Measurements from ENCODE around the gene C14orf180. TPM values are rescaled to one million over a fixed set of nuclear protein-coding genes. Genes with fewer than 3 reads are reported as not detected.

The C14orf180 gene
- polyA plus RNA-seq, 10 donors, result 3.9 to 8.7 (median 5.9) TPM

- DNase-seq, result no peak
These were observed 13.2 kb downstream of the C14orf180 start for GRCh38 chr14:104592785-104593184.

- DNase-seq, result no peak
These were observed 13.7 kb downstream of the C14orf180 start for GRCh38 chr14:104593241-104593701.

- DNase-seq, result no peak
These were observed 14.2 kb downstream of the C14orf180 start for GRCh38 chr14:104593710-104594136.

- DNase-seq, result no peak
These were observed 14.9 kb downstream of the C14orf180 start for GRCh38 chr14:104594310-104595046.

GRCh38 chr14:104595116-104595675 is 15.6 kb downstream of the C14orf180 start:
- DNase-seq, result no peak

GRCh38 chr14:104595911-104596450 is 16.4 kb downstream of the C14orf180 start:
- no peak for DNase-seq

DNA sequence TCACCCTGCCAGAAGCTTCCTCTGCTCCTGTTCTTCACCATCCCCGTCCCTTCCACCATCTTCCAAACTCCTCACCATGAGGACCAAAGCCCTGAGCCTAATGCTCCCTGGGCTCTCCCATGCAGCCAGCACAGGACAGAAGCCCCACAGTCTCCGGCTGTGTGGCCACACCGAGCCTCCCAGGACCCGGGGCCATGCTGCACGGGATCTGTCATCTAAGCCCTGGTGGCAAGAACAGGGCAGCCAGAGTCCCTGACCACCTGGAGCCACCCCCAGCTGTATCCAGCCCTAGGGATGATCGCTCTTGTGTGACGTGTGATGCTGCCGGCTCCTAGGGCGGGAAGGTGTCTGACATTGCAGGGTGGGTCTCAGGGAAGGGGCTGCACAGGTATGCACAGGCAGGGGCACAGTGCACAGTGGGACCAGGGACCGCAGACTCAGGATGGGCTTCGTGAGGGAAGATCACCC is 16.9 kb downstream of the C14orf180 start:
- no peak for DNase-seq

- DNase-seq, result no peak
These were observed 17.4 kb downstream of the C14orf180 start for GRCh38 chr14:104596927-104597351.

GRCh38 chr14:104597576-104597975 is 18.0 kb downstream of the C14orf180 start:
- no peak for DNase-seq

DNA sequence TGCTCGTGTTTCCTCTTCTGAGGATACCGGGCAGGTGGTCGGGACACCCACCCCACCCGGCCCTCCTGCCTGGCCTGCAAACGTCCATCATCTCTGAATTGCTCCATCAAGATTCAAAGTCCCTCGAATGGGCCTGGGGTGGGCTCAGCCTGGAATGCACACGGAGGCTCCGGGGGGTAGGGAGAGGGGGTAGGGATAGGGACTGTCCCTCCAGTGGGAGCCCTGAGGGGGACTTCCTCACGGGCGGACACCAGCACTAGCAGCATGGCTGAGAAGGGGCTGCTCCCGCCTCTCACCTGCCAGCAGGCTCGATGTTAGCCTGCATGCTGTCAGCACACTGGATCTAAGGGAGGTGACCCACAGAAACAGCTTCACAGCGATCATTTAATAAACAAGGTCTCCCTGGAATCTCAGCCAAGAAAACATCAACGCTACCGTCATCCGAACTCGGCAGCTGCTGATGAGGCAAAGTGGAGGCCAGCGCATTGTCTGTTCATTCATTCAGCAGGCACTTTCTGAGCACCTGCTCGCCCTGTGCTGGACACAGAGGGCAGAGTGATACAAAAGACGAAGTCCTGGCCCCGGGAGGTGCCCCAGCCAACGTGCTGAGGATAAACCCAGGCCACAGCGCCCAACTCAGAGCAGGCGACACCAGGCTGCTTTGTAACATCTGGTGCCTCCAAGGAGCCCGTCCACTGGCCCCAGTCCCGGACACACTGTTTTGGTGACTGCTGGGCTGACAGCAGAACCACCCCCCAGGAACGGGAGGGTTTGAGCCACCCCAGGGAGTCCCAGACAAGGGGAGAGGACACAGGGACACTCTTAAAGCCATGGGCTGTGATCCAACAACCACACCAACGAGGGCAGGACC is 18.7 kb downstream of the C14orf180 start:
- peak in 1 of 3 donors; percentile 52 for DNase-seq

DNA sequence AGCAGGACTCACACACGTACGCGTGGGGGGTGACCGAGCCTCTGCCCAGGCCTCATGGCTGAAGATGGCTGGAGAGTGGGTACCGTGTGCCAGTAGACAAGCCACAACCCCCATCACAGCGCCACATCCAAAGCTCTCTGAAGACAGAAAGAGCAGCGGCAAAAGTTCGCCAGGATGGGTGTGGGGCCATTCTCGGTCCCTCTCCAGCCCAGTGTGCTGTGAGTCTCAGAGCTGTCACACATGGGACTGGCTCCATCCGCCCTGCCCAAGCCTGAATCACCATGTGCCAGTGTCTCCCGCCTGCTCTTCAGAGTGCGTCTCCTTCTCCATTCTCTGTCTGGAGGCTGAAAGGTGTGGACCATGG is 19.3 kb downstream of the C14orf180 start:
- no peak for DNase-seq

DNA sequence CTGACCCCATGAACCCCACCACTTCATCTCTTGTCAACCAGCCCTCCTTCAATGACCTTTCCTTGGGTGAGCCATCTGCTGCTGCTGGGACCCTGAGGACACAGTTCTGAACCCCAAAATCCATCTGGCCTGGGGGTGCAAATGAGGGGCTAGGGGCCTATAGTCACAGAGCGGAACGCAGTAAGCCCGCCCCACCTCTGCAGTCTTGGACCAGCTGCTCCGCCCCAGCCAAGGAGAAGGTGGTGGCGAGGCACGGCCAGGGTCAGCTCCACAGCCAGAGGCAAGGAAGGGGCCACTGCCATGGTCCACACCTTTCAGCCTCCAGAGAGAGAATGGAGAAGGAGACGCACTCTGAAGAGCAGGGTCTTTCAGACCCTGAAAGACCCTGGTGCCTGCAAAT is 19.9 kb downstream of the C14orf180 start:
- no peak for DNase-seq

- DNase-seq, result peak in 1 of 3 donors; percentile 72
These were observed 20.6 kb downstream of the C14orf180 start for GRCh38 chr14:104600141-104600643.

- DNase-seq, result no peak
These were observed 21.2 kb downstream of the C14orf180 start for GRCh38 chr14:104600805-104601204.

GRCh38 chr14:104601786-104602185 is 22.2 kb downstream of the C14orf180 start:
- DNase-seq, result no peak

- DNase-seq, result no peak
These were observed 22.9 kb downstream of the C14orf180 start for GRCh38 chr14:104602315-104602932.

DNA sequence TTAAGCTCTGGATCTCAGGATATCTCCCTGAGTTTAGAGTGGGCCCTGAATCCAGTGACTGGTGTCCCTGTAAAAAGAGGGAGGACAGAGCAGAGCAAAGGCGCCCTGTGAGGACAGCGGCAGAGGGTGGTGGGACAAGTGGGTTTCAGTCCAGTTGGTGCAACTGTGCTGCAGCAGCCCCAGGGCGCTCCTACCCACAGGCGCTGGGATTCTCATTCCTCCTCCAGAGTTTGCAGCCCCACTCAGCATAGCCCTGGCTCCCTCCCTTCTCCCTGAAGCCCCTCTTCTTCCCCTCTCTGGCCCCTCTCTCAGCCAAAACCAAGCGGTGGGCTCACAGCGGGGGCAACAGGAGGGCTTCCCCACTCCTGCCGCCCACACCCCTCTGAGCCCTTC is 23.4 kb downstream of the C14orf180 start:
- DNase-seq, result no peak

GRCh38 chr14:104603711-104604401 is 24.3 kb downstream of the C14orf180 start:
- no peak for DNase-seq

DNA sequence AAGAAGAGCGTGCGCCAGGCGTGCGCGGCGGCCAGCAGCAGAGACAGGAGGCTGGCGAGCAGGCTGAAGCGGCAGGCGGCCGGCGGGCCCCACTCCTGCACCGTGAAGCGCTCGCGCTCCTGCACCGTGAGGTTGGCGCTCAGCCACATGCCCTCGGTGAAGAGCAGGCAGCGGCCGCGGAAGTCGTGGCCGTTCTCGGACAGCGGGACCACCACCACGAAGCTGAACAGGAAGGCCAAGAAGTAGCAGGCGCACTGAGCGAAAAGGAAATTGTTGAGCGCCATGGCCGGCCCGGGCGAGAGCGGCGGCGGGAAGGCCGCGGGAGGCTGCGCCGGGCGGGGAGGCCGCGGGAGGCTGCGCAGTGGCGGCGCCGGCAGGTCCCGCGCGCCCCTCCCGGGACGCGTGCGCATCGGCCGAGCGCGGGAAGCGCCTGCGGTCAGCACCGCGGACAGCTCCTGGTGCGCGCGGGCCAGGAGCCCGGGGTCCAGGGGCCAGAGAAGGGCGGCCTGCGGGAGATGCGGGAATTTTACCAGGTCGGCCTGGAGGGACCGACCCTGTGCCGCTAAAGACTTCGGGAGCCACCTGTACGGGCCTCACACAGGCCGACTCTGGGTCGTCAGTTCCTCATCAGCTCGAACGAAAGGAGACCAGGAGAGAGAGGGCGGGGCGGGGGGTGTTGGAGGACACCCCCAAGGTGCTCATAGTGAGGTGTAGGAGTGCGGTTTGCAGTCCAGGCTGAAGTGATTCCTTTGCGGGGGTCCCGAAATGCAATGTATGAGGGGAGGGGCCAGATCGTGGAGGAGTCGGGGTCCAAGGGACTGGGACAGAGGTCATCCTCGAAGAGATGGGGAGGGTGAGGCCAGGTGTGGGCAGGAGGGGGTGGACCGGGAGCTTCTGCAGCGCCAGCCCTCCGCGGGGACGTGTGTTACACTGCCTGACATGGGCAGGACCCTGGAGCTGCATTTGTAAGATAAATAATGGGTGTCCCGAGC is 25.2 kb downstream of the C14orf180 start, which contains the start of gene TMEM179:
TMEM179 (minus strand) TSS at position 315 of the 992 bp plus-strand sequence; CDS start at position 284, 31 bp downstream.
- peak; percentile 36 to 80 (median 75) for DNase-seq
